Measurements from ENCODE around the gene LAMA3. TPM values are rescaled to one million over a fixed set of nuclear protein-coding genes. Genes with fewer than 3 reads are reported as not detected.

The LAMA3 gene
- polyA plus RNA-seq, 3 donors = 2.0 to 3.2 (median 2.2) TPM

- no peak for DNase-seq
These were observed 135.0 kb downstream of the LAMA3 start for GRCh38 chr18:23824240-23824639.

- no peak for DNase-seq
These were observed 135.4 kb downstream of the LAMA3 start for GRCh38 chr18:23824669-23825068.

GRCh38 chr18:23825496-23825895 lies 136.2 kb downstream of the LAMA3 start:
- no peak for DNase-seq

- DNase-seq = peak; percentile 28
These were observed 136.7 kb downstream of the LAMA3 start for GRCh38 chr18:23825978-23826405.

GRCh38 chr18:23826850-23827620 lies 137.8 kb downstream of the LAMA3 start:
- no peak for DNase-seq

- DNase-seq = peak; percentile 33
These were observed 138.4 kb downstream of the LAMA3 start for GRCh38 chr18:23827681-23828080.

- DNase-seq = no peak
These were observed 139.2 kb downstream of the LAMA3 start for GRCh38 chr18:23828426-23828825.

- no peak for DNase-seq
These were observed 143.7 kb downstream of the LAMA3 start for GRCh38 chr18:23832911-23833310.

- DNase-seq = no peak
These were observed 144.5 kb downstream of the LAMA3 start for GRCh38 chr18:23833714-23834113.

- DNase-seq = no peak
These were observed 145.8 kb downstream of the LAMA3 start for GRCh38 chr18:23835091-23835490.

- DNase-seq = no peak
These were observed 146.3 kb downstream of the LAMA3 start for GRCh38 chr18:23835506-23835905.

GRCh38 chr18:23837591-23837990 lies 148.3 kb downstream of the LAMA3 start:
- DNase-seq = no peak

GRCh38 chr18:23838233-23838632 lies 149.0 kb downstream of the LAMA3 start:
- no peak for DNase-seq

- DNase-seq = no peak
These were observed 149.6 kb downstream of the LAMA3 start for GRCh38 chr18:23838801-23839366.

GRCh38 chr18:23842305-23842704 lies 153.1 kb downstream of the LAMA3 start:
- DNase-seq = no peak

- no peak for DNase-seq
These were observed 155.9 kb downstream of the LAMA3 start for GRCh38 chr18:23844991-23845680.

- DNase-seq = no peak
These were observed 156.9 kb downstream of the LAMA3 start for GRCh38 chr18:23845988-23846630.

GRCh38 chr18:23847321-23847986 lies 158.2 kb downstream of the LAMA3 start:
- DNase-seq = no peak

- DNase-seq = no peak
These were observed 159.9 kb downstream of the LAMA3 start for GRCh38 chr18:23849141-23849540.

GRCh38 chr18:23850215-23850614 lies 161.0 kb downstream of the LAMA3 start:
- DNase-seq = no peak

GRCh38 chr18:23851470-23852002 lies 162.3 kb downstream of the LAMA3 start:
- DNase-seq = no peak

Measured in renal pelvis (tissue), 4 donors.